KMS-11 (cell line): ENCODE data around the gene DNAH10.

Source experiments
- H2AFZ ChIP-seq: fragments of 200-600 bp; sonication (generic); 2 replicates; pipeline ENCODE4 v1.6.1; 2016; ENCODE audit warnings: antibody characterized with exemption, mixed run types, low read depth
- H3K27ac ChIP-seq: fragments of 200-600 bp; sonication (generic); 2 replicates; pipeline ENCODE4 v1.6.1; 2016; ENCODE audit warnings: mild to moderate bottlenecking, mixed run types
- H3K27me3 ChIP-seq: fragments of 200-600 bp; sonication (generic); 2 replicates; pipeline ENCODE4 v1.6.1; 2017; ENCODE audit warnings: mild to moderate bottlenecking, low read depth, mixed run types, moderate library complexity; ENCODE audit not compliant: insufficient read depth
- H3K36me3 ChIP-seq: fragments of 200-600 bp; sonication (generic); 2 replicates; pipeline ENCODE4 v1.6.1; 2017; ENCODE audit warnings: mild to moderate bottlenecking, mixed run types; ENCODE audit not compliant: insufficient read depth
- H3K4me1 ChIP-seq: fragments of 200-600 bp; sonication (generic); 2 replicates; pipeline ENCODE4 v1.6.1; 2016; ENCODE audit warnings: mild to moderate bottlenecking, low read depth, mixed run types; ENCODE audit not compliant: poor library complexity, severe bottlenecking
- H3K4me2 ChIP-seq: fragments of 200-600 bp; sonication (generic); 2 replicates; pipeline ENCODE4 v1.7.0; 2016; ENCODE audit warnings: mild to moderate bottlenecking, mixed run types
- H3K4me3 ChIP-seq: fragments of 200-600 bp; sonication (generic); IDR thresholded peaks from 2 replicates; pipeline ENCODE4 v1.6.1; 2017; ENCODE audit warnings: low read depth, low read length, mixed read lengths; ENCODE audit not compliant: insufficient read depth
- H3K79me2 ChIP-seq: fragments of 200-600 bp; sonication (generic); 2 replicates; pipeline ENCODE4 v1.6.1; 2016; ENCODE audit warnings: low read depth, mixed run types; ENCODE audit not compliant: insufficient read depth
- H3K9ac ChIP-seq: fragments of 200-600 bp; sonication (generic); 2 replicates; pipeline ENCODE4 v1.6.1; 2016; ENCODE audit warnings: mild to moderate bottlenecking, mixed run types
- H4K20me1 ChIP-seq: fragments of 200-600 bp; sonication (generic); 2 replicates; pipeline ENCODE4 v1.6.1; 2016; ENCODE audit warnings: mild to moderate bottlenecking, mixed run types; ENCODE audit not compliant: insufficient read depth
- CTCF ChIP-seq: fragments of 200-600 bp; sonication (generic); conservative IDR thresholded peaks from 2 replicates; pipeline ENCODE4 v1.6.1; 2017; ENCODE audit warnings: low read depth, mild to moderate bottlenecking, antibody characterized with exemption, low read length, moderate library complexity, mixed read lengths

DNAH10 gene

GRCh38 chr12:123767613-123768012 lies 5.5 kb downstream of the DNAH10 start:
- no peaks in the 10 kb centered on the region for H3K4me1 ChIP-seq
- no peak for TF ChIP-seq CTCF
- no peak overlapping the region for H2AFZ ChIP-seq
- no peak overlapping the region for H3K27ac ChIP-seq
- H3K79me2 ChIP-seq: no peaks in the 10 kb centered on the region
- no peaks in the 10 kb centered on the region for H3K36me3 ChIP-seq
- no peaks in the 10 kb centered on the region for H4K20me1 ChIP-seq
- H3K4me2 ChIP-seq: no peak overlapping the region
- no peak overlapping the region for H3K4me3 ChIP-seq
- peaks cover 16% of the 10 kb centered on the region; the same call in 1 of the 2 replicates for H3K27me3 ChIP-seq
- no peak overlapping the region for H3K9ac ChIP-seq

- Histone ChIP-seq H4K20me1 (no peaks in the 10 kb centered on the region), H3K4me1 (no peaks in the 10 kb centered on the region), H3K27ac (no peak overlapping the region), H3K4me2 (no peak overlapping the region), H2AFZ (no peak overlapping the region), H3K4me3 (no peak overlapping the region), H3K27me3 (peaks cover 16% of the 10 kb centered on the region; the same call in 1 of the 2 replicates), H3K9ac (no peak overlapping the region), H3K79me2 (no peaks in the 10 kb centered on the region), H3K36me3 (no peaks in the 10 kb centered on the region)
- no peak for TF ChIP-seq CTCF
Measured at GRCh38 chr12:123771261-123771660, 9.2 kb downstream of the DNAH10 start.

GRCh38 chr12:123772074-123772473 lies 10.0 kb downstream of the DNAH10 start:
- no peaks in the 10 kb centered on the region for H3K36me3 ChIP-seq
- peaks cover 9% of the 10 kb centered on the region; the same call in 1 of the 2 replicates for H3K27me3 ChIP-seq
- no peak overlapping the region for H3K4me2 ChIP-seq
- TF ChIP-seq CTCF: no peak
- no peak overlapping the region for H3K27ac ChIP-seq
- no peaks in the 10 kb centered on the region for H4K20me1 ChIP-seq
- no peak overlapping the region for H3K9ac ChIP-seq
- H3K4me1 ChIP-seq: no peaks in the 10 kb centered on the region
- H3K4me3 ChIP-seq: no peak overlapping the region
- no peaks in the 10 kb centered on the region for H3K79me2 ChIP-seq
- H2AFZ ChIP-seq: no peak overlapping the region

- no peaks in the 10 kb centered on the region for H3K36me3 ChIP-seq
- TF ChIP-seq CTCF: no peak
- peaks cover 7% of the 10 kb centered on the region; the same call in 1 of the 2 replicates for H3K27me3 ChIP-seq
- H4K20me1 ChIP-seq: no peaks in the 10 kb centered on the region
- H3K4me3 ChIP-seq: no peak overlapping the region
- no peak overlapping the region for H3K9ac ChIP-seq
- no peak overlapping the region for H2AFZ ChIP-seq
- H3K27ac ChIP-seq: no peak overlapping the region
- no peaks in the 10 kb centered on the region for H3K4me1 ChIP-seq
- no peaks in the 10 kb centered on the region for H3K79me2 ChIP-seq
- no peak overlapping the region for H3K4me2 ChIP-seq
Measured at GRCh38 chr12:123773375-123773774, 11.3 kb downstream of the DNAH10 start.
